Measurements from ENCODE around the gene TMEM54. TPM values are rescaled to one million over a fixed set of nuclear protein-coding genes. Genes with fewer than 3 reads are reported as not detected.

The TMEM54 gene
- total RNA-seq, 1 donor from 2014 or later = 42.1 TPM

GRCh38 chr1:32886004-32886827, 15.0 kb downstream of the TMEM54 start, which contains the start of gene HPCA:
Gene HPCA, plus strand, starts transcription at chr1:32886491. Its CDS starts 2,408 bp downstream, at chr1:32888899.
- no peaks in the 10 kb centered on the region for H3K9me3 Mint-ChIP-seq
- no peaks in the 10 kb centered on the region for H3K36me3 Mint-ChIP-seq
- DNase-seq (ENCODE audit: extremely low spot score, unreplicated experiment) = peak; percentile 84
- TF ChIP-seq CTCF (conservative IDR thresholded peaks at IDR 0.05) = peak; percentile 68
- peaks cover 14% of the 10 kb centered on the region for H3K4me1 Mint-ChIP-seq (ENCODE audit: unreplicated experiment)
- H3K4me3 Mint-ChIP-seq = peak within 1 kb of the TSS; percentile 81
- no peak within 1 kb of the TSS for H3K27ac Mint-ChIP-seq
- H3K27me3 Mint-ChIP-seq = peaks cover 67% of the 10 kb centered on the region

- Mint-ChIP-seq H3K27me3 (peaks cover 61% of the 10 kb centered on the region), H3K36me3 (no peaks in the 10 kb centered on the region), H3K27ac (no peak overlapping the region), H3K4me3 (peak overlapping the region; percentile 81), H3K9me3 (no peaks in the 10 kb centered on the region), H3K4me1 (ENCODE audit: unreplicated experiment) (peaks cover 14% of the 10 kb centered on the region)
- no peak for DNase-seq (ENCODE audit: extremely low spot score, unreplicated experiment)
- TF ChIP-seq CTCF (conservative IDR thresholded peaks at IDR 0.05) = no peak
These were observed 15.5 kb downstream of the TMEM54 start for GRCh38 chr1:32885676-32886003.

GRCh38 chr1:32884726-32885125, 16.5 kb downstream of the TMEM54 start:
- H3K27me3 Mint-ChIP-seq = peaks cover 52% of the 10 kb centered on the region
- H3K36me3 Mint-ChIP-seq = no peaks in the 10 kb centered on the region
- H3K27ac Mint-ChIP-seq = no peak overlapping the region
- no peak for TF ChIP-seq CTCF (conservative IDR thresholded peaks at IDR 0.05)
- peaks cover 9% of the 10 kb centered on the region for H3K4me1 Mint-ChIP-seq (ENCODE audit: unreplicated experiment)
- DNase-seq (ENCODE audit: extremely low spot score, unreplicated experiment) = no peak
- no peaks in the 10 kb centered on the region for H3K9me3 Mint-ChIP-seq
- no peak overlapping the region for H3K4me3 Mint-ChIP-seq

DNA sequence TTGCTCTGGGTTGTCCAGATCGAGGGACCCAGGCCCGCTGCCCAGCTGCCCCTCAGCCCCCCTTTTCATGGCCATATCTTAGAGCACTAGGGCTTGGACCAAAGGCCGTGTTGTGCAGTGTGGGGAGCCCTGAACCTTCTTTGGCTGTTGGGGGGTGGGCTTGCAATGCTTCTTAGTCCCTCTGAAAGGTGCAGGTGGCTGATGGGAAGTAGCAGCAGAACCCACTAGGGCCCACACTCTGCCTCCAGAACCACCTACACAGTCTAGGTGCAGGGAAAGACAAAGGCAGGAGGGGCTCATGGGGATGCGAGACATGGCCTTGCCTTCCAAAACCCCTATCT, 17.2 kb downstream of the TMEM54 start:
- Mint-ChIP-seq H3K9me3 (no peaks in the 10 kb centered on the region), H3K27ac (no peak overlapping the region), H3K4me1 (ENCODE audit: unreplicated experiment) (peaks cover 9% of the 10 kb centered on the region), H3K27me3 (peaks cover 45% of the 10 kb centered on the region), H3K36me3 (no peaks in the 10 kb centered on the region), H3K4me3 (no peak overlapping the region)
- no peak for TF ChIP-seq CTCF (conservative IDR thresholded peaks at IDR 0.05)
- DNase-seq (ENCODE audit: extremely low spot score, unreplicated experiment) = no peak

DNA sequence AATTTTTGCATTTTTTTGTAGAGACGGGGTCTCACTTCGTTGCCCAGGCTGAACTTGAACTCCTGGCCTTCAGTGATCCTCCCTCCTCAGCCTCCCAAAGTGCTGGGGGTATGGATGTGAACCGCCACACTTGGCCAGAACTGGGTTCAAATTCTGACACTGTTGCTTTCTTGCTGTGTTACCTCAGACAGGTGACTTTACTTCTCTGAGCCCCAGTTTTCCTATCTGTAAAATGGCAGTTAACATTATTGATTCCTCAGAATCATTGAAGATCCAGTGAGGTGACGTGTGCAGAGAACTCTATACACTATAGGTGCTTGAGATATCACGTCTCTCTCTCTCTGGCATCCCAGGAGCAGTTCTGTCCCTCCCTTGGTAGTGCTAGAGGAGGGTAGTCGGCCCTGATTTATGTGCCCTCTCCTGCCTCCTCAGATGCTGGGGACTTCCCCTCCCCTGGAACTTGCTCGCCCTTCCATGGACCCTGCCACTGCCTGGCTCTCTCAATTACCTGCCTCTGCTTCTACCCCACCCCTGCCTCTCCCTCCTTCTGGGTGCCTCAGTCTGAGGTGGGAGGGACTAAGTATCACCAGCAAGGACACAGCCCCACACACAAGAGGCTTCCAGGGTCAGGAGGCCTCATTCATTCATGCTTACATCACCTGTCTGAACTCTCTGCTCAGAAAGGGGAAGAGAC, 17.7 kb downstream of the TMEM54 start:
- Mint-ChIP-seq H3K36me3 (no peaks in the 10 kb centered on the region), H3K27ac (no peak overlapping the region), H3K4me3 (no peak overlapping the region), H3K27me3 (peaks cover 41% of the 10 kb centered on the region), H3K4me1 (ENCODE audit: unreplicated experiment) (peaks cover 9% of the 10 kb centered on the region), H3K9me3 (no peaks in the 10 kb centered on the region)
- no peak for DNase-seq (ENCODE audit: extremely low spot score, unreplicated experiment)
- TF ChIP-seq CTCF (conservative IDR thresholded peaks at IDR 0.05) = no peak

All from type B pancreatic cell (in vitro differentiated cells).